ENCODE results near the gene ATP2B2. TPM values are rescaled to one million over a fixed set of nuclear protein-coding genes. Genes with fewer than 3 reads are reported as not detected.

ATP2B2 gene
- total and polyA plus RNA-seq, 2 donors (not counting 1 experiment from before 2014, with no cell fraction given): not detected

GRCh38 chr3:10401990-10402761 is 103.2 kb downstream of the ATP2B2 start:
- POLR2A ChIA-PET: interaction anchor here (0.6 kb wide), 1 partner anchor 671 kb away, joined by 4 read pairs; the partner anchor contains the start of gene BRPF1
- H3K9ac ChIP-seq (ENCODE audit: low read length): no peak overlapping the region
- no peak overlapping the region for H3K4me2 ChIP-seq (replicated peaks; ENCODE audit: low read depth, low read length, poor library complexity, severe bottlenecking)
- Mint-ChIP-seq H3K27ac (no peak overlapping the region), H3K9me3 (ENCODE audit: insufficient read depth) (no peaks in the 10 kb centered on the region), H3K4me1 (peaks cover 8% of the 10 kb centered on the region), H3K27me3 (no peaks in the 10 kb centered on the region), H3K4me3 (no peak overlapping the region)
- CTCF ChIA-PET: no interaction called here
- H4K20me1 ChIP-seq (ENCODE audit: control insufficient read depth, insufficient read depth, low read length, poor library complexity, severe bottlenecking): no peaks in the 10 kb centered on the region
- no peaks in the 10 kb centered on the region for H3K79me2 ChIP-seq (ENCODE audit: control insufficient read depth, insufficient read depth, low read length)
- H3K9me3 ChIP-seq (ENCODE audit: control extremely low read depth in 1 of 3, control insufficient read depth in 2 of 3, insufficient read depth in 1 of 3, low read length in 2 of 3): no peaks in the 10 kb centered on the region
- H3K4me3 ChIP-seq (ENCODE audit: control extremely low read depth in 1 of 5, extremely low read depth in 1 of 5, insufficient read depth in 1 of 5, low read depth in 2 of 5, low read length in 4 of 5): no peak overlapping the region
- H3K4me1 ChIP-seq (ENCODE audit: control insufficient read depth in 2 of 2, insufficient read depth in 2 of 2, low read length in 2 of 2): peaks cover 0 to 8% of the 10 kb centered on the region in 2 donors
- ATAC-seq (ENCODE audit: low read depth) (no peak), DNase-seq (no peak)
- no peak overlapping the region for H2AFZ ChIP-seq (ENCODE audit: insufficient read depth, low read depth, low read length, poor library complexity, severe bottlenecking)
- H3K27ac ChIP-seq (ENCODE audit: low read length in 2 of 2): no peak overlapping the region
- no peaks in the 10 kb centered on the region for H3K27me3 ChIP-seq (replicated peaks in 1 of 4; ENCODE audit: control extremely low read depth in 1 of 4, control insufficient read depth in 3 of 4, insufficient read depth in 4 of 4, low read length in 3 of 4)
- intact Hi-C loops (cut with micrococcal nuclease): no loop called here
- 94% methylated on average over 14 of the region's 14 CpGs for WGBS (ENCODE audit: insufficient coverage)
- TF ChIP-seq, protein P1, sequence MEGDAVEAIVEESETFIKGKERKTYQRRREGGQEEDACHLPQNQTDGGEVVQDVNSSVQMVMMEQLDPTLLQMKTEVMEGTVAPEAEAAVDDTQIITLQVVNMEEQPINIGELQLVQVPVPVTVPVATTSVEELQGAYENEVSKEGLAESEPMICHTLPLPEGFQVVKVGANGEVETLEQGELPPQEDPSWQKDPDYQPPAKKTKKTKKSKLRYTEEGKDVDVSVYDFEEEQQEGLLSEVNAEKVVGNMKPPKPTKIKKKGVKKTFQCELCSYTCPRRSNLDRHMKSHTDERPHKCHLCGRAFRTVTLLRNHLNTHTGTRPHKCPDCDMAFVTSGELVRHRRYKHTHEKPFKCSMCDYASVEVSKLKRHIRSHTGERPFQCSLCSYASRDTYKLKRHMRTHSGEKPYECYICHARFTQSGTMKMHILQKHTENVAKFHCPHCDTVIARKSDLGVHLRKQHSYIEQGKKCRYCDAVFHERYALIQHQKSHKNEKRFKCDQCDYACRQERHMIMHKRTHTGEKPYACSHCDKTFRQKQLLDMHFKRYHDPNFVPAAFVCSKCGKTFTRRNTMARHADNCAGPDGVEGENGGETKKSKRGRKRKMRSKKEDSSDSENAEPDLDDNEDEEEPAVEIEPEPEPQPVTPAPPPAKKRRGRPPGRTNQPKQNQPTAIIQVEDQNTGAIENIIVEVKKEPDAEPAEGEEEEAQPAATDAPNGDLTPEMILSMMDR (IDR thresholded peaks at IDR 0.05): no peak
- TF ChIP-seq EZH2 (IDR thresholded peaks at IDR 0.05; ENCODE audit: borderline replicate concordance, insufficient read depth, low read depth, low read length, poor library complexity, severe bottlenecking): no peak
- H3K36me3 ChIP-seq (replicated peaks in 1 of 2; ENCODE audit: control extremely low read depth in 1 of 2, control insufficient read depth in 1 of 2, extremely low read depth in 1 of 2, insufficient read depth in 2 of 2, low read length in 1 of 2): no peaks in the 10 kb centered on the region

Measured in B cell (primary cell).